T follicular helper cell (primary cell): ENCODE results near the gene TYW3.

Source experiments
- DNase-seq: peaks from one replicate; pipeline ENCODE4 v3.0.0-alpha.2; 2020; ENCODE audit warnings: low read depth

TYW3 gene

GRCh38 chr1:74790453-74790852, 57.5 kb downstream of the TYW3 start:
- DNase-seq = no peak

GRCh38 chr1:74791491-74791890, 58.5 kb downstream of the TYW3 start:
- no peak for DNase-seq

GRCh38 chr1:74799119-74799657, 66.2 kb downstream of the TYW3 start:
- no peak for DNase-seq

- DNase-seq = no peak
Measured at GRCh38 chr1:74811436-74812179, 78.7 kb downstream of the TYW3 start.

GRCh38 chr1:74812180-74812541, 79.2 kb downstream of the TYW3 start:
- DNase-seq = no peak
